LNCaP clone FGC (cell line): Measurements from ENCODE around the gene ZSCAN4.

Experiments
- DNase-seq: peaks from one replicate; pipeline ENCODE4 v3.0.0-alpha.2; 2011; ENCODE audit warnings: low read depth
- H3K4me3 ChIP-seq: 2 replicates; pipeline ENCODE4 v1.5.1; 2011; ENCODE audit warnings: mild to moderate bottlenecking, low read depth, low read length, control low read depth
- TF ChIP-seq, protein P1 (sequence below): IDR thresholded peaks from 2 replicates; pipeline ENCODE4 v1.5.1; 2012; ENCODE audit warnings: mild to moderate bottlenecking; ENCODE audit not compliant: control insufficient read depth, insufficient read depth; ENCODE audit errors: extremely low read depth

Gene ZSCAN4

DNA sequence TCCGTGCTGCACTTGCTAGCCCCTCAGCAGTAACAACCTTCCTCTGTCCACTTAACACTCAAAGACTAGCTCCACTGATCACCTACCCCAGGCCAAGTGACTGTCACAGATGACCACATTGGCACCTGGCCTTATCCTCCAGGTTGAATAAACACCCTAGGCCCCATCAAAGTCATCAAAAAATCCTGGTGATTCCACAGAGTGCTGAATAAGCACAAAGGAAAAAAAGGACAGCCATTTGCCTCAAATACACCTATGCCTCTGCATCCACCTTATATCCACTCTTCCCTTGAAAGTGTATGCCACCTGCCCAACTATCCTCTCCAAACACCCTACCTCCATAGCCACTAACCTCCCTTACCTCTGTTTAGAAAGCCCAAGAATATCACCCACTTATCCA lies 37.6 kb downstream of the ZSCAN4 start:
- TF ChIP-seq, protein P1, sequence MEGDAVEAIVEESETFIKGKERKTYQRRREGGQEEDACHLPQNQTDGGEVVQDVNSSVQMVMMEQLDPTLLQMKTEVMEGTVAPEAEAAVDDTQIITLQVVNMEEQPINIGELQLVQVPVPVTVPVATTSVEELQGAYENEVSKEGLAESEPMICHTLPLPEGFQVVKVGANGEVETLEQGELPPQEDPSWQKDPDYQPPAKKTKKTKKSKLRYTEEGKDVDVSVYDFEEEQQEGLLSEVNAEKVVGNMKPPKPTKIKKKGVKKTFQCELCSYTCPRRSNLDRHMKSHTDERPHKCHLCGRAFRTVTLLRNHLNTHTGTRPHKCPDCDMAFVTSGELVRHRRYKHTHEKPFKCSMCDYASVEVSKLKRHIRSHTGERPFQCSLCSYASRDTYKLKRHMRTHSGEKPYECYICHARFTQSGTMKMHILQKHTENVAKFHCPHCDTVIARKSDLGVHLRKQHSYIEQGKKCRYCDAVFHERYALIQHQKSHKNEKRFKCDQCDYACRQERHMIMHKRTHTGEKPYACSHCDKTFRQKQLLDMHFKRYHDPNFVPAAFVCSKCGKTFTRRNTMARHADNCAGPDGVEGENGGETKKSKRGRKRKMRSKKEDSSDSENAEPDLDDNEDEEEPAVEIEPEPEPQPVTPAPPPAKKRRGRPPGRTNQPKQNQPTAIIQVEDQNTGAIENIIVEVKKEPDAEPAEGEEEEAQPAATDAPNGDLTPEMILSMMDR = no peak
- H3K4me3 ChIP-seq = no peak overlapping the region
- DNase-seq = no peak

DNA sequence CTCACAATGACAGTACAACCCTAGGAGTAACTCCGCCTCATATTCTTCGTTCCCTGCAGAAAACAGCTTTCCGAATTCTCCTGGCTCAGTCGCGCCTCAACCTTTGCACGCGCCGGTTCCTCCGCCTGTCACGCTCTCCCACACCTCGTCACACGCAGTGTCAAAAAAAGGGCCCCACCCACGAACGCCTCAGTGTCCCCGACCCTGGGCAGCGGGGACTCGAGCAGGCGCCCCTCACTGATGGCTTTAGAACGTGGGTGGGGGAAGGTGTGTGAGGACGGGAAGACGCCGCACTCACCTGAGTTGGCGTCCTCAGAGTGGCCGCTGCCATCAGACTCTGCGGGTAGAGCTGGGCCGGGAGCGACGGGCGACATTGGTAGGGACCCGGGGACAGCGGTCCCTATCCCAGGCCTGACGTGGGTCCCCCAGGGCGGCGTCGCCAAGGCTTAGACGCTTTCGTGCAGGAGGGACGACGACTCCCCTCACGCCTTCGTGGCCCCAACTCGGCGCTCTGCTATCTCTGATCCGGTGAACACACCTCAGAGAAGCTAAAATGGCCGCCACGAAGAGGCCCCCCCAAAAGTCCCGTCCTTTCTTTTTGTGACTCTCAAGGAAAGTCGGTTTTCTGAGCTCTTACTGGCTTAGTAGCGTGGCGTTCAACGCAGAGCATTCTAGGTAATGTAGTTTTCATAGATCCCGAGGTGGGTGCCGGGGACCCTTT lies 40.1 kb downstream of the ZSCAN4 start, which contains the start of gene ZNF154:
TSS of gene ZNF154 (minus strand) at position 564 of the 721 bp plus-strand sequence. CDS start at position 331, 233 bp downstream.
- no peak for DNase-seq
- no peak within 1 kb of the TSS for H3K4me3 ChIP-seq
- TF ChIP-seq, protein P1 = no peak

DNA sequence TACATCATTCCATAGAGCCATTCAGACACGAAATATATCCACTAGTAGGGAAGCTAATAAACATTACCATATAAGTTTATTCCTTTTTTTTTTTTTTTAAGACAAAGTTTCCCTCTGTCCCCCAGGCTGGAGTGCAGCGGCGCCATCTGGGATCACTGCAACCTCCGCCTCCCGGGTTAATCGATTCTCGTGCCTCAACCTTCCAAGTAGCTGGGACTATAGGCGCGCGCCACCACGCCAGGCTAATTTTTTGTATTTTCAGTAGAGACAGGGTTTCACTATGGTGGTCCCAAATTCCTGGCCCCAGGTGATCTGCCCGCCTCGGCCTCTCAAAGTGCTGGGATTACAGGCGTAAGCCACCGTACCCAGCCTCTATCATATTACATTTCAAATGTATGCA lies 40.9 kb downstream of the ZSCAN4 start:
- H3K4me3 ChIP-seq = no peak overlapping the region
- no peak for DNase-seq
- TF ChIP-seq, protein P1 = no peak

DNA sequence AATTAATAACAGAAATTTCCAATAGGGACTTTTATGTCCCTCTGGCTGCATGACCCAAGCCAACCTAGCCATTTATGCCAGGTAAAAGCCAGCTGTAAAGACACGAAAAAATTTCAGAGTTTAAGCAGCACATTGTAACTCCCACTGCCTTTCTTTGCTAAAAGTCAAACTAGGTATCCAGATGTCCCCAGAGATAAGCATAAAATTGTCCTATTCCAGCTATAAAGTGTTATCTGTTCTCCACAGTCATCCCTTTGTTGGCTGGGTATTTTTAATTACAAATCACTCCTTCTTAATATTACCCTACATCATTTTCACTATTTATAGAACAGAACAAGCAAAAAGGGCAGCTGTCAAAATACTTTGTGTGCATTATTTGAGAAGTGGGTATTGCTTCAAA lies 43.5 kb downstream of the ZSCAN4 start:
- no peak for DNase-seq
- no peak overlapping the region for H3K4me3 ChIP-seq
- TF ChIP-seq, protein P1 = no peak

DNA sequence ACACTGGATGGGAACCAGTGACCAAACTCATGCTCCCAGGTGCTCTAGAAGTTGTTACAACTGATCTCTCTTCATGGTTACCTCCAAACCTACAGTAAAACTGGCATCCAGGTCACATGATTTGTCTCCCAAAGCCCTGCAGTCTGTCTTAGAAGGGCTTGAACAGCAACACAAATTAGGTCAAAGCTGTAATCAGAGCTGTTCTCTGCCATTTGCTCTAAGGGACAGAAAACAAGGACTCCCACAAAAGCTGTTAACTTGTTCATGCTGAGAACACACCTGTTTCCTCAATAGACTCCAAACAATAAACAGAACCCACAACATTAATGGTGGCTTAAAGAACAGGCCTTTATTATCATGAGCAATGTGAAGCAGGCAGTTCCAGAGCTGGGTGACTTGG lies 50.7 kb downstream of the ZSCAN4 start:
- DNase-seq = no peak
- TF ChIP-seq, protein P1 = no peak
- no peak overlapping the region for H3K4me3 ChIP-seq

DNA sequence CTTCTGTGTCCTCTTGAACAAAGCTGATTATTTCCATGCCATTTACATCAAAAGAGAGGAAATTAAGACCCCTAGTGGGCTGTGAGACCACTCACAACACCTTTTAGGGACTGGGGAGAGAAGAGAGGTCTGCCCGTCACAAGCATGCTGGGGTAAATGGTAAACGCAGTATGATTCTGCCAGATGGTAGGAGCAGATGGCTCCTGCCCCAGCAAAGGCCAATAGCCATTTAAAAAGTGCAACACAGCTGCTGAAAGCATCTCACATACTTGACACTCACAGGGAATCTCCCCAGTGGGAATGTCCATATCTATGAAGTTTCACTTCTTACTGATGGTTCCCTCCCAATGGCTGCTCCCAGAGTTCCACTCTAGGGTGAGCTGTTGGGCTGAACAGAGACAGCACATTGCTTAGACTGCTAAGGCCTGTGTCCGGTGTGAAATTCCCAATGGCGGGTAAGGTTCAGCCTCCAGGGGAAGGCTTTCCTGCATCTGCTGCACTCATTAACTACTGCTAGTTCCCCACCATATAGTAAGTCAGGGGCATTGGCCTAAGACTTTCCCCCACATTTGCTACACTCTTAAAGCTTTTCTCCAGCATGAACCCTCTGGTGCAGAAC lies 51.3 kb downstream of the ZSCAN4 start:
- TF ChIP-seq, protein P1 = no peak
- no peak overlapping the region for H3K4me3 ChIP-seq
- no peak for DNase-seq

DNA sequence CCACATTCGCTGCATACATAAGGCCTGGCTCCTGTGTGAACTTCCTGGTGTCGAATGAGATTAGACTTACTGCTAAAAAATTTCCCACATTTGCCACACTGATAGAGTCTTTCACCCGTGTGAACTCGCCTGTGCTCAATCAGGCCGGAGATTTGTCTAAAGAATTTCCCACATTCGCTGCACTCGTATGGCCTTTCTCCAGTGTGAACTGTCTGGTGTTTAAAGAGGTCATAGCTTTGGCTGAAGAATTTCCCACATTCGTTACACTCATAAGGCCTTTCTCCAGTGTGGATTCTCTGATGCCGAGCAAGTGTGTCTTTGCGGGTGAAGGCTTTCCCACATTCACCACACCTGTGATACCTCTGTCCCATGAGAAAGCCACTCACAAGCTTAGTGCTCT lies 52.1 kb downstream of the ZSCAN4 start:
- H3K4me3 ChIP-seq = no peak overlapping the region
- TF ChIP-seq, protein P1 = no peak
- DNase-seq = no peak
